B cell (primary cell): ENCODE measurements around the gene HIPK3.

Experiments
- EZH2 ChIP-seq: IDR thresholded peaks from 2 replicates; pipeline ENCODE4 v1.6.1; 2012; ENCODE audit warnings: borderline replicate concordance, low read depth, mild to moderate bottlenecking, moderate library complexity, low read length; ENCODE audit not compliant: insufficient read depth, poor library complexity, severe bottlenecking
- TF ChIP-seq, protein P1 (sequence below): fragments of 200-600 bp; IDR thresholded peaks from one replicate; pipeline ENCODE4 v1.8.0; 2022; ENCODE audit warnings: antibody characterized with exemption, mild to moderate bottlenecking

DNA sequence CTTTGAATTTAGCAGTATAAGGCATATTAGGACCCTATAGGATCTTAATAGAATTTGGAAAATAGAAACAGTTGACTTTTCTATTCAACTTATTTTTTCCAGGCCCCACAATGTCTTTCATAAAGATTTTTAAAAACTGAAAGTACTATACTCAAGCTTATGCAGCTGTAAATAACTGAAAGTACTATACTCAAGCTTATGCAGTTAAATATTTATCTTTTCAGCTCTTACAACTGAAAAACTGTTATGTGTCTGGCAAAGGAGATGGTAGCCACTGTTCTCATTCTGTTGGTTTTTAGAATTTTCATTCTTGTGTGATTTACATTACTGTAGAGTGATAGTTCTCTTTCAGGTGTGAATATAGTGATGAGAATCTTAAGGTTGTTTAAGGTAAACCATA, 16.5 kb downstream of the HIPK3 start:
- TF ChIP-seq, protein P1, sequence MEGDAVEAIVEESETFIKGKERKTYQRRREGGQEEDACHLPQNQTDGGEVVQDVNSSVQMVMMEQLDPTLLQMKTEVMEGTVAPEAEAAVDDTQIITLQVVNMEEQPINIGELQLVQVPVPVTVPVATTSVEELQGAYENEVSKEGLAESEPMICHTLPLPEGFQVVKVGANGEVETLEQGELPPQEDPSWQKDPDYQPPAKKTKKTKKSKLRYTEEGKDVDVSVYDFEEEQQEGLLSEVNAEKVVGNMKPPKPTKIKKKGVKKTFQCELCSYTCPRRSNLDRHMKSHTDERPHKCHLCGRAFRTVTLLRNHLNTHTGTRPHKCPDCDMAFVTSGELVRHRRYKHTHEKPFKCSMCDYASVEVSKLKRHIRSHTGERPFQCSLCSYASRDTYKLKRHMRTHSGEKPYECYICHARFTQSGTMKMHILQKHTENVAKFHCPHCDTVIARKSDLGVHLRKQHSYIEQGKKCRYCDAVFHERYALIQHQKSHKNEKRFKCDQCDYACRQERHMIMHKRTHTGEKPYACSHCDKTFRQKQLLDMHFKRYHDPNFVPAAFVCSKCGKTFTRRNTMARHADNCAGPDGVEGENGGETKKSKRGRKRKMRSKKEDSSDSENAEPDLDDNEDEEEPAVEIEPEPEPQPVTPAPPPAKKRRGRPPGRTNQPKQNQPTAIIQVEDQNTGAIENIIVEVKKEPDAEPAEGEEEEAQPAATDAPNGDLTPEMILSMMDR = no peak
- no peak for TF ChIP-seq EZH2
